Measurements from ENCODE around the gene NBAS.

The NBAS gene

GRCh38 chr2:15178946-15179345 lies 382.2 kb downstream of the NBAS start:
- no peak for TF ChIP-seq CTCF (IDR thresholded peaks at IDR 0.05; ENCODE audit: control insufficient read depth, insufficient read depth, low read depth, low read length, missing control alignments)
- no peak for DNase-seq (ENCODE audit: low read depth)
- H3K4me3 ChIP-seq (ENCODE audit: control insufficient read depth, low read depth, low read length), result no peak overlapping the region

GRCh38 chr2:15177103-15177502 lies 384.0 kb downstream of the NBAS start:
- peak; percentile 10 for DNase-seq (ENCODE audit: low read depth)

DNA sequence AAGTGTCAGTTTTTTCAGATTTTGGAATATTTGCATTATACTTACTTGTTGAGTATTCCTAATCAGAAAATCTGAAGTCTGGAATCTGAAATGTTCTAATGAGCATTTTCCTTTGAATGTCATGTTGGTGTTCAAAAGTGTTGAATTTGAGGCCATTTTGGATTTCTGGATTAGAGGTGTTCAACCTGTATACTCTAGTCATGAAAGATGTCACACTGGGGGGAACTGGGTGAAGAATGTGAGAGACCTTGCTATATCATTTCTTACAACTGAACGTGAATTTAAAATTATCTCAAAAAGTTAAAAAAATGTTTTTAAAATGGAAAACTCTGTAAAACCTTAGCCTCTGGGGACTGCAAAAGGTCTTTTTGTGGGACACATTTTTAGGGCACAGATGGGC lies 384.5 kb downstream of the NBAS start:
- TF ChIP-seq CTCF (IDR thresholded peaks at IDR 0.05; ENCODE audit: control insufficient read depth, insufficient read depth, low read depth, low read length, missing control alignments), result no peak
- H3K4me3 ChIP-seq (ENCODE audit: control insufficient read depth, low read depth, low read length), result no peak overlapping the region
- no peak for DNase-seq (ENCODE audit: low read depth)

More at GRCh38 chr2:15177103-15177502, 384.0 kb downstream of the NBAS start:
- H3K4me3 ChIP-seq (ENCODE audit: control insufficient read depth, low read depth, low read length), result no peak overlapping the region
- no peak for TF ChIP-seq CTCF (IDR thresholded peaks at IDR 0.05; ENCODE audit: control insufficient read depth, insufficient read depth, low read depth, low read length, missing control alignments)

GRCh38 chr2:15174567-15174966 lies 386.6 kb downstream of the NBAS start:
- no peak for DNase-seq (ENCODE audit: low read depth)
- no peak overlapping the region for H3K4me3 ChIP-seq (ENCODE audit: control insufficient read depth, low read depth, low read length)

DNA sequence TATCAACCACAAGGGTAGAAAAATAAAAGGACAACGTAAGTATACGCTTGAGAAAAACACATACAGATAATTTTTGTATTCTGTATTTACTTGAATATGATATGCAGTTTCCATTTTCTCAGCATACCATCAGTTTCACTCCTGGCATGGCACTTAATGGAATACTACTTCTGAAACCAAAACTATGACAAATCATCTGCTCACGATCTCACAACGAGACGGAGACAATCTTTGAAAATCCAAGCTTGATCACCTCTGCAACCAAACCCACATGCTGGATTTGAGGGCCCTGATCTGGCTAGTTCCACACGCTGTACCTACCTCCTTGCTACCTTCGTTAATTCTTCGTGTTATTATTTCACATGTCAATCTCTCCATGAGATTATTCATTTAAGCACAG lies 387.6 kb downstream of the NBAS start:
- no peak for DNase-seq (ENCODE audit: low read depth)
- TF ChIP-seq CTCF (IDR thresholded peaks at IDR 0.05; ENCODE audit: control insufficient read depth, insufficient read depth, low read depth, low read length, missing control alignments), result no peak
- H3K4me3 ChIP-seq (ENCODE audit: control insufficient read depth, low read depth, low read length), result no peak overlapping the region

More at GRCh38 chr2:15174567-15174966, 386.6 kb downstream of the NBAS start:
- no peak for TF ChIP-seq CTCF (IDR thresholded peaks at IDR 0.05; ENCODE audit: control insufficient read depth, insufficient read depth, low read depth, low read length, missing control alignments)

- TF ChIP-seq CTCF (IDR thresholded peaks at IDR 0.05; ENCODE audit: control insufficient read depth, insufficient read depth, low read depth, low read length, missing control alignments), result no peak
Measured at GRCh38 chr2:15172825-15173224, 388.3 kb downstream of the NBAS start.

More at GRCh38 chr2:15172825-15173224, 388.3 kb downstream of the NBAS start:
- H3K4me3 ChIP-seq (ENCODE audit: control insufficient read depth, low read depth, low read length), result no peak overlapping the region
- DNase-seq (ENCODE audit: low read depth), result no peak

Measured in AG09309 (cell line).